GM12892 (cell line): ENCODE measurements around the gene OR2H2.

Experiments used
- DNase-seq: peaks from one replicate; pipeline ENCODE4 v3.0.0; 2011; ENCODE audit not compliant: insufficient read length
- FAIRE-seq: peaks from 2 replicates; lab custom pipeline; 2011; peaks lifted over from hg19 to GRCh38; lab: Jason Lieb, UNC
- POLR2A ChIP-seq: IDR thresholded peaks from 2 replicates; pipeline ENCODE4 v1.6.1; 2011; ENCODE audit warnings: low read depth, low read length, control low read depth
- POLR2AphosphoS5 ChIP-seq: IDR thresholded peaks from 2 replicates; pipeline ENCODE4 v1.6.1; 2011; ENCODE audit warnings: low read depth, low read length, control low read depth
- TAF1 ChIP-seq: IDR thresholded peaks from 2 replicates; pipeline ENCODE4 v1.6.1; 2011; ENCODE audit warnings: low read depth, mild to moderate bottlenecking, control low read depth, low read length, borderline replicate concordance

Gene OR2H2

DNA sequence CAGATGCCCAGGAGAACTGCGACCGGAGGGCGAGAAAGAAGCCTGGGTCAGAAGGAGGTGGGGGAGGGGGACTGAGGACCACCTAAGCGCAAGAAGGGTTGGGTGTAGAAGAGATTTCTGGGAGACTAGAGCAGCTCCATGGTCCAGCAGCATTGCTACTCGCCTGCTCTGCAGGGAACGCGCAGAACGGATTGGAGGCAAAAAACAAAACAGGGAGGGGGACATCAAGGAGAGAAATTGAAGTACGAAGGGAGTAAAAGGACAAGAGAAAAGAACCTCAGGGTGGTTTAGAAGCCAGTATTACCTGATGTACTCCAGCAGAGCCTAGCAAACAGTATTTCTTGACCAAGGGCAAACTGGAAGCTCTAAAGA, 48.6 kb downstream of the OR2H2 start:
- DNase-seq: no peak
- no peak for FAIRE-seq
- TF ChIP-seq POLR2AphosphoS5 (no peak), TAF1 (no peak)

DNA sequence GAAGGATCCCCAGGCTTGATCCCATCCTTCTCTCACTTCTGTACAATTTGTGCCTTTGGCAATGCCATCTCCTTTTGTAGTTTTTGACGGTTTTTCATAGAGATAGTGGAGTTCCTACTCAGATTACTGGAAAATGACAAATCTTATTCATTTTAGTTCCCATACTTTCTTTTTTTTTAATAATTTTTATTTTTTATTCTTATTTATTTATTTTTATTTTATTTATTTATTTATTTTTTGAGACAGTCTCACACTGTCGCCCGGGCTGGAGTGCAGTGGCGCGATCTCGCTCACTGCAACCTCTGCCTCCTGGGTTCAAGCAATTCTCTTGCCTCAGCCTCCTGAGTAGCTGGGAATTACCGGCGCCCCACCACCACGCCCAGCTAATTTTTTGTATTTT, 52.3 kb downstream of the OR2H2 start:
- TF ChIP-seq POLR2AphosphoS5 (no peak), POLR2A (no peak), TAF1 (no peak)
- no peak for DNase-seq
- no peak for FAIRE-seq
